HG02798 (cell line): ENCODE measurements around the gene CYB561D2.
A peak's percentile ranks its signal among the peaks of the same experiment; 100 is the strongest.

Source experiments
- ATAC-seq: cut with Tn5 transposase; IDR thresholded peaks from one replicate; pipeline ENCODE4 v1.9.1; 2021; ENCODE audit warnings: mild to moderate bottlenecking; ENCODE audit not compliant: unreplicated experiment, poor library complexity

Gene CYB561D2

GRCh38 chr3:50323092-50323600 is 27.5 kb upstream of the CYB561D2 start:
- no peak for ATAC-seq

GRCh38 chr3:50323614-50324199 is 27.0 kb upstream of the CYB561D2 start:
- ATAC-seq = no peak

- no peak for ATAC-seq
Measured at GRCh38 chr3:50324351-50325112, 26.1 kb upstream of the CYB561D2 start.

- ATAC-seq = no peak
Measured at GRCh38 chr3:50325113-50325480, 25.6 kb upstream of the CYB561D2 start.

- ATAC-seq = no peak
Measured at GRCh38 chr3:50325497-50326181, 25.0 kb upstream of the CYB561D2 start.

GRCh38 chr3:50326182-50326541 is 24.5 kb upstream of the CYB561D2 start:
- ATAC-seq = no peak

- no peak for ATAC-seq
Measured at GRCh38 chr3:50327129-50327528, 23.5 kb upstream of the CYB561D2 start.

GRCh38 chr3:50327943-50328691 is 22.5 kb upstream of the CYB561D2 start, which contains the start of gene TUSC2:
Gene TUSC2, minus strand, starts transcription at chr3:50328223. Its CDS starts 124 bp downstream, at chr3:50328099.
- ATAC-seq = peak; percentile 92

- no peak for ATAC-seq
Measured at GRCh38 chr3:50330330-50330729, 20.3 kb upstream of the CYB561D2 start.

- no peak for ATAC-seq
Measured at GRCh38 chr3:50331364-50331907, 19.2 kb upstream of the CYB561D2 start.

- no peak for ATAC-seq
Measured at GRCh38 chr3:50333744-50334328, 16.8 kb upstream of the CYB561D2 start.

- no peak for ATAC-seq
Measured at GRCh38 chr3:50334339-50335075, 16.2 kb upstream of the CYB561D2 start.

- peak; percentile 39 for ATAC-seq
Measured at GRCh38 chr3:50336452-50337174, 14.0 kb upstream of the CYB561D2 start.

- ATAC-seq = peak; percentile 87
Measured at GRCh38 chr3:50337175-50337861, 13.3 kb upstream of the CYB561D2 start.

- ATAC-seq = no peak
Measured at GRCh38 chr3:50338965-50339364, 11.7 kb upstream of the CYB561D2 start.

- no peak for ATAC-seq
Measured at GRCh38 chr3:50339485-50340146, 11.0 kb upstream of the CYB561D2 start.

GRCh38 chr3:50340147-50340447 is 10.6 kb upstream of the CYB561D2 start:
- no peak for ATAC-seq
